VCaP (cell line): ENCODE results near the gene DCAF5.
A peak's percentile ranks its signal among the peaks of the same experiment; 100 is the strongest.

Experiments used
- H3K27ac ChIP-seq: fragments of 450-650 bp; 2 replicates; pipeline ENCODE4 v1.5.1; 2017
- CTCF ChIP-seq: fragments of 450-650 bp; conservative IDR thresholded peaks from 2 replicates; pipeline ENCODE4 v1.5.1; 2017; ENCODE audit warnings: mild to moderate bottlenecking, moderate library complexity

The DCAF5 gene

GRCh38 chr14:69043596-69044260 lies 109.2 kb downstream of the DCAF5 start:
- no peak for TF ChIP-seq CTCF

GRCh38 chr14:69042787-69043444 lies 110.0 kb downstream of the DCAF5 start:
- no peak overlapping the region for H3K27ac ChIP-seq
- TF ChIP-seq CTCF: 0 out of 2 replicates have a peak, but pooled peaks have one; percentile 8

More at GRCh38 chr14:69043596-69044260, 109.2 kb downstream of the DCAF5 start:
- no peak overlapping the region for H3K27ac ChIP-seq

GRCh38 chr14:69042299-69042698 lies 110.6 kb downstream of the DCAF5 start:
- no peak for TF ChIP-seq CTCF
- no peak overlapping the region for H3K27ac ChIP-seq

- H3K27ac ChIP-seq: no peak overlapping the region
- no peak for TF ChIP-seq CTCF
Observed at GRCh38 chr14:69041783-69042182, 111.1 kb downstream of the DCAF5 start.

- no peak for TF ChIP-seq CTCF
Observed at GRCh38 chr14:69040353-69040752, 112.6 kb downstream of the DCAF5 start.

GRCh38 chr14:69039288-69039628 lies 113.7 kb downstream of the DCAF5 start:
- no peak overlapping the region for H3K27ac ChIP-seq
- no peak for TF ChIP-seq CTCF

More at GRCh38 chr14:69040353-69040752, 112.6 kb downstream of the DCAF5 start:
- H3K27ac ChIP-seq: no peak overlapping the region

- H3K27ac ChIP-seq: no peak overlapping the region
- TF ChIP-seq CTCF: no peak
Observed at GRCh38 chr14:69038455-69039287, 114.2 kb downstream of the DCAF5 start.
